GM12878 (cell line): ENCODE measurements around the gene CD58. TPM values are rescaled to one million over a fixed set of nuclear protein-coding genes. Genes with fewer than 3 reads are reported as not detected.

Experiments used
- ATAC-seq: fragments of 200-7000 bp; cut with Tn5 transposase; 3 replicates; pipeline ENCODE4 v1.9.1; 2020; ENCODE audit warnings: mild to moderate bottlenecking, moderate library complexity
- BruUV-seq: library from RNA; stranded (reverse); fragments of 400-500 nt; replicated peaks from 2 replicates; lab custom pipeline; 2021; lab: Mats Ljungman, UMichigan
- CTCF ChIA-PET: fragments of 300-600 bp; sonication (Branson Sonifier 250); formaldehyde crosslinking; extraction: SDS; loops from one replicate; lab custom pipeline; 2021; ENCODE audit warnings: inconsistent platforms; lab: Yijun Ruan, JAX
- POLR2A ChIA-PET: fragments of 350-600 bp; formaldehyde crosslinking; extraction: SDS; loops from one replicate; lab custom pipeline; 2021; ENCODE audit warnings: inconsistent platforms; lab: Charles Lee
- RAD21 ChIA-PET: fragments of 300-600 bp; sonication (Branson Sonifier 250); formaldehyde crosslinking; loops from one replicate; lab custom pipeline; 2023; ENCODE audit warnings: antibody characterized with exemption; ENCODE audit not compliant: unreplicated experiment; lab: Charles Lee
- SMC1A ChIA-PET: fragments of 300-600 bp; sonication (Branson Sonifier 250); formaldehyde crosslinking; loops from one replicate; lab custom pipeline; 2023; ENCODE audit not compliant: unreplicated experiment, uncharacterized antibody; lab: Charles Lee
- DNase-seq: peaks from one replicate; pipeline ENCODE4 v3.0.0-alpha.2; 2011; ENCODE audit warnings: low read depth, low spot score
- FAIRE-seq: peaks from 3 replicates; lab custom pipeline; 2011; peaks lifted over from hg19 to GRCh38; lab: Jason Lieb, UNC
- H2AFZ ChIP-seq: 2 replicates; pipeline ENCODE4 v1.6.0; 2011; ENCODE audit warnings: low read depth, low read length, control low read depth; ENCODE audit not compliant: control insufficient read depth
- H3K27ac ChIP-seq: 2 replicates; pipeline ENCODE4 v1.5.1; 2011; ENCODE audit warnings: control low read depth; ENCODE audit not compliant: control insufficient read depth, insufficient read depth
- H3K27me3 ChIP-seq, 2 experiments: replicated peaks in 1 of 2; 2 replicates each; pipeline versions ENCODE4 v1.6.0 to v1.6.1; 2011; ENCODE audit warnings: low read length in 1 of 2; ENCODE audit not compliant: control insufficient read depth in 2 of 2, insufficient read depth in 2 of 2
- H3K36me3 ChIP-seq, 2 experiments: 2 replicates each; pipeline ENCODE4 v1.5.1; 2011; ENCODE audit warnings: low read length in 1 of 2; ENCODE audit not compliant: control insufficient read depth in 2 of 2, insufficient read depth in 2 of 2
- H3K4me1 ChIP-seq: 2 replicates; pipeline ENCODE4 v1.6.1; 2011; ENCODE audit warnings: mild to moderate bottlenecking, low read length, moderate library complexity, mixed read lengths; ENCODE audit not compliant: control insufficient read depth, insufficient read depth
- H3K4me2 ChIP-seq: 2 replicates; pipeline ENCODE4 v1.6.0; 2011; ENCODE audit warnings: control low read depth; ENCODE audit not compliant: control insufficient read depth, insufficient read depth
- H3K4me3 ChIP-seq: fragments of 200-600 bp; sonication (generic); 2 replicates; pipeline ENCODE4 v1.5.1; 2016
- H3K79me2 ChIP-seq: 2 replicates; pipeline ENCODE4 v1.6.0; 2011; ENCODE audit warnings: low read length; ENCODE audit not compliant: control insufficient read depth, insufficient read depth
- H3K9ac ChIP-seq: 2 replicates; pipeline ENCODE4 v1.8.0; 2011; ENCODE audit warnings: low read length, control low read depth, mixed read lengths; ENCODE audit not compliant: control insufficient read depth, insufficient read depth
- H3K9me3 ChIP-seq: replicated peaks from 3 replicates; pipeline ENCODE4 v1.5.1; 2011; ENCODE audit warnings: mild to moderate bottlenecking, low read length; ENCODE audit not compliant: control insufficient read depth, insufficient read depth
- H4K20me1 ChIP-seq: 2 replicates; pipeline ENCODE4 v1.6.0; 2011; ENCODE audit not compliant: control insufficient read depth, insufficient read depth
- DPF2 ChIP-seq: fragments of 450-650 bp; IDR thresholded peaks from 2 replicates; pipeline ENCODE4 v1.6.1; 2017; ENCODE audit warnings: mild to moderate bottlenecking
- E4F1 ChIP-seq: fragments of 450-650 bp; IDR thresholded peaks from 2 replicates; pipeline ENCODE4 v1.6.1; 2018; ENCODE audit warnings: borderline replicate concordance, mild to moderate bottlenecking; ENCODE audit not compliant: partially characterized antibody
- HCFC1 ChIP-seq: fragments of 150-350 bp; IDR thresholded peaks from 2 replicates; pipeline ENCODE4 v1.6.1; 2014; ENCODE audit warnings: low read length
- HDAC6 ChIP-seq: fragments of 200-600 bp; sonication (generic); IDR thresholded peaks from one replicate; pipeline ENCODE4 v1.8.0; 2017; ENCODE audit warnings: antibody characterized with exemption; ENCODE audit not compliant: unreplicated experiment
- LARP7 ChIP-seq: fragments of 450-650 bp; IDR thresholded peaks from 2 replicates; pipeline ENCODE4 v1.6.1; 2017; ENCODE audit warnings: mild to moderate bottlenecking
- MTA3 ChIP-seq: IDR thresholded peaks from 2 replicates; pipeline ENCODE4 v1.6.1; 2012; ENCODE audit warnings: low read length, inconsistent platforms, borderline replicate concordance
- NR2C2 ChIP-seq: IDR thresholded peaks from 2 replicates; pipeline ENCODE4 v1.6.1; 2011; ENCODE audit warnings: borderline replicate concordance, low read depth; ENCODE audit not compliant: control insufficient read depth, insufficient read length
- POLR2A ChIP-seq: IDR thresholded peaks from 2 replicates; pipeline ENCODE4 v1.6.1; 2011; ENCODE audit warnings: low read depth, mild to moderate bottlenecking, low read length
- POLR2AphosphoS5 ChIP-seq: IDR thresholded peaks from 2 replicates; pipeline ENCODE4 v1.6.1; 2011; ENCODE audit warnings: mild to moderate bottlenecking, low read length, inconsistent platforms
- RAD51 ChIP-seq: fragments of 450-650 bp; IDR thresholded peaks from 2 replicates; pipeline ENCODE4 v1.6.1; 2016; ENCODE audit warnings: moderate library complexity, mild to moderate bottlenecking, inconsistent platforms
- SMAD1 ChIP-seq: fragments of 450-650 bp; IDR thresholded peaks from 2 replicates; pipeline ENCODE4 v1.6.1; 2018; ENCODE audit warnings: mild to moderate bottlenecking, low read depth; ENCODE audit not compliant: partially characterized antibody
- SMAD5 ChIP-seq: IDR thresholded peaks from 2 replicates; pipeline ENCODE4 v1.6.1; 2016; ENCODE audit warnings: antibody characterized with exemption, low read depth
- ZNF207 ChIP-seq: fragments of 450-650 bp; IDR thresholded peaks from 2 replicates; pipeline ENCODE4 v1.6.1; 2014; ENCODE audit warnings: antibody characterized with exemption, mild to moderate bottlenecking, borderline replicate concordance
- ZSCAN29 ChIP-seq: fragments of 450-650 bp; IDR thresholded peaks from 2 replicates; pipeline ENCODE4 v1.6.1; 2017; ENCODE audit warnings: mild to moderate bottlenecking, moderate library complexity
- WGBS: methylation state at CpG from one replicate; pipeline ENCODE4 v1.1.6; 2016; ENCODE audit warnings: low lambda C conversion rate; ENCODE audit not compliant: insufficient replicate concordance, insufficient coverage; ENCODE audit errors: missing lambda C conversion rate; 5-methylcytosine and 5-hydroxymethylcytosine counted together
- in situ Hi-C: fragments of 300-500 bp; cut with MboI; formaldehyde crosslinking; loops from 9 replicates; pipeline ENCODE4 v1.14.3; 2018; ENCODE audit warnings: mixed read lengths
- intact Hi-C: fragments of 100-400 bp; cut with micrococcal nuclease; formaldehyde crosslinking; loops from one replicate; pipeline ENCODE4 v1.14.2; 2022; ENCODE audit not compliant: unreplicated experiment
- polyA plus RNA-seq, 11 experiments: library from polyadenylated mRNA; depleted of rRNA in 4 of 11; unstranded in 6 of 11; stranded (reverse) in 5 of 11; fragments of >200 nt; fragmentation: Nextera tagmentation in 4 of 11; fragmentation: Illumina TruSeq in 1 of 11; extraction: Ambion mirVana in 4 of 11; extraction: Trizol in 1 of 11; gene quantifications; 1 replicate in 1 of 11; 2 replicates in 10 of 11; pipeline versions ENCODE4 v1.2.1 to v1.2.3, GENCODE V29; 2011 to 2016; ENCODE audit warnings: inconsistent platforms in 2 of 11, missing spikeins in 2 of 11, low read depth in 1 of 11
- total RNA-seq, 4 experiments: library from RNA; depleted of rRNA in 3 of 4; stranded (reverse); fragments of >200 nt in 3 of 4; fragmentation: Illumina TruSeq in 1 of 4; extraction: Trizol in 1 of 4; gene quantifications; 2 replicates each; pipeline versions ENCODE4 v1.2.1 to v1.2.3, GENCODE V29; 2013 to 2021
- TF ChIP-seq, protein P1 (sequence below): fragments of 450-650 bp; IDR thresholded peaks from 2 replicates; pipeline ENCODE4 v1.6.1; 2017; ENCODE audit warnings: mild to moderate bottlenecking, moderate library complexity

Gene CD58
- total and polyA plus RNA-seq, 10 of the 15 experiments (the other 5 are each of a cell fraction or from before 2014, with no cell fraction given): 70.4 to 252 (median 129) TPM

GRCh38 chr1:116571215-116571919 is 541 bp upstream of the CD58 start (continued):
- no peak for TF ChIP-seq DPF2
- no peak for TF ChIP-seq RAD51

DNA sequence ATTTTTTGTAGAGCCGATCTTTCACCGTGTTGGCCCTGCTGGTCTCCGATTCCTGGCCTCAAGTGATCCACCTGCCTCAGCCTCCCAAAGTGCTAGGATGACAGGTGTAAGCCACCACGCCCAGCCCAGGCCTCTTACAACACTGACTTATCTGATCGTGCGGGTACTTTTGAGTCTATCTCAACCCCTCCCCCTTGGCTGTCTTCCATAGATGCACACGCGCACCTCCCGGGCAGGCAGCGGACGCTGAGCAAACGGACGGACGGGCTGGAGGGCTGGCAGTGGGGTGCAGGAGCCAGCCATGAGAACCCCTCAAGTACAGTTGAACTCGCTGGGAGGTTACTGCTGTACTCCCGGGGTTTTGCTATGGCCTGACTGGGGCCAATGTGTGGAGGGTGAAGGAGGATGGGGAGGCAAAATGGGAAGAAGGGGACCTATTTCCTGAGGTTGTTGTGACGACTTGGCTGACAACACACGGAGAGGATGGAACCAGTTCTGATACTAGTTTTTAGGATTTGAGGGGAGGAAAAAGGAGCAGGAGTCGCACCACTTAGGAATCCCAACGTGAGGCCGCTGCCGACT is 959 bp downstream of the CD58 start:
- peaks cover under 1 to 6% of the 10 kb centered on the region in 2 experiments; a peak in 3 of 4 replicates for H3K36me3 ChIP-seq
- H3K4me3 ChIP-seq: peak overlapping the region; percentile 97
- intact Hi-C loops (loop anchor here (2.0 to 10.0 kb wide), 6 partner anchors 13 to 557 kb away; no protein-coding TSS in a partner anchor), in situ Hi-C loops (loop anchor here (25.0 kb wide), 1 partner anchor 1092 kb away; no protein-coding TSS in a partner anchor)
- peaks cover 4% of the 10 kb centered on the region; the same call in 2 of the 3 replicates for H3K9me3 ChIP-seq
- H3K4me2 ChIP-seq: peak overlapping the region; percentile 98
- H4K20me1 ChIP-seq: no peaks in the 10 kb centered on the region
- DNase-seq: no peak
- under 1% methylated on average over 22 of the region's 22 CpGs for WGBS
- ChIA-PET POLR2A (interaction anchor here (0.6 to 7.0 kb wide), 14 partner anchors 12 to 488 kb away, joined by 3 to 95 read pairs (median 4); no protein-coding TSS in a partner anchor), SMC1A (interaction anchor here (0.9 to 2.8 kb wide), 17 partner anchors 12 to 491 kb away, joined by 3 to 65 read pairs (median 5); partner anchors contain the start of gene TTF2), CTCF (interaction anchor here (1.3 to 2.6 kb wide), 6 partner anchors 12 to 431 kb away, joined by 3 to 30 read pairs (median 6); no protein-coding TSS in a partner anchor), RAD21 (interaction anchor here (0.6 to 3.7 kb wide), 13 partner anchors 12 to 492 kb away, joined by 3 to 50 read pairs (median 4); partner anchors contain the start of gene CD101)
- H3K9ac ChIP-seq: peak overlapping the region; percentile 94
- H3K27ac ChIP-seq: peak overlapping the region; percentile 95
- H3K27me3 ChIP-seq: no peaks in the 10 kb centered on the region
- peak overlapping the region; percentile 41 for H2AFZ ChIP-seq
- FAIRE-seq: no peak
- H3K4me1 ChIP-seq: peaks cover 35% of the 10 kb centered on the region
- H3K79me2 ChIP-seq: peaks cover 69% of the 10 kb centered on the region
- BruUV-seq: no TSS peak
- peak; percentile 35 for ATAC-seq
- TF ChIP-seq HDAC6 (no peak), ZSCAN29 (no peak), ZNF207 (no peak), E4F1 (no peak), SMAD5 (peak; percentile 84), POLR2A (peak; percentile 62), POLR2AphosphoS5 (peak; percentile 78), MTA3 (no peak; the same call in none of the 2 replicates), LARP7 (0 out of 2 replicates have a peak, but pooled peaks have one; percentile 40), NR2C2 (no peak), HCFC1 (no peak), SMAD1 (peak; percentile 37)
- TF ChIP-seq, protein P1, sequence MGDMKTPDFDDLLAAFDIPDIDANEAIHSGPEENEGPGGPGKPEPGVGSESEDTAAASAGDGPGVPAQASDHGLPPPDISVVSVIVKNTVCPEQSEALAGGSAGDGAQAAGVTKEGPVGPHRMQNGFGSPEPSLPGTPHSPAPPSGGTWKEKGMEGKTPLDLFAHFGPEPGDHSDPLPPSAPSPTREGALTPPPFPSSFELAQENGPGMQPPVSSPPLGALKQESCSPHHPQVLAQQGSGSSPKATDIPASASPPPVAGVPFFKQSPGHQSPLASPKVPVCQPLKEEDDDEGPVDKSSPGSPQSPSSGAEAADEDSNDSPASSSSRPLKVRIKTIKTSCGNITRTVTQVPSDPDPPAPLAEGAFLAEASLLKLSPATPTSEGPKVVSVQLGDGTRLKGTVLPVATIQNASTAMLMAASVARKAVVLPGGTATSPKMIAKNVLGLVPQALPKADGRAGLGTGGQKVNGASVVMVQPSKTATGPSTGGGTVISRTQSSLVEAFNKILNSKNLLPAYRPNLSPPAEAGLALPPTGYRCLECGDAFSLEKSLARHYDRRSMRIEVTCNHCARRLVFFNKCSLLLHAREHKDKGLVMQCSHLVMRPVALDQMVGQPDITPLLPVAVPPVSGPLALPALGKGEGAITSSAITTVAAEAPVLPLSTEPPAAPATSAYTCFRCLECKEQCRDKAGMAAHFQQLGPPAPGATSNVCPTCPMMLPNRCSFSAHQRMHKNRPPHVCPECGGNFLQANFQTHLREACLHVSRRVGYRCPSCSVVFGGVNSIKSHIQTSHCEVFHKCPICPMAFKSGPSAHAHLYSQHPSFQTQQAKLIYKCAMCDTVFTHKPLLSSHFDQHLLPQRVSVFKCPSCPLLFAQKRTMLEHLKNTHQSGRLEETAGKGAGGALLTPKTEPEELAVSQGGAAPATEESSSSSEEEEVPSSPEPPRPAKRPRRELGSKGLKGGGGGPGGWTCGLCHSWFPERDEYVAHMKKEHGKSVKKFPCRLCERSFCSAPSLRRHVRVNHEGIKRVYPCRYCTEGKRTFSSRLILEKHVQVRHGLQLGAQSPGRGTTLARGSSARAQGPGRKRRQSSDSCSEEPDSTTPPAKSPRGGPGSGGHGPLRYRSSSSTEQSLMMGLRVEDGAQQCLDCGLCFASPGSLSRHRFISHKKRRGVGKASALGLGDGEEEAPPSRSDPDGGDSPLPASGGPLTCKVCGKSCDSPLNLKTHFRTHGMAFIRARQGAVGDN: no peak
